ENCODE results near the gene MYO7A.

DNA sequence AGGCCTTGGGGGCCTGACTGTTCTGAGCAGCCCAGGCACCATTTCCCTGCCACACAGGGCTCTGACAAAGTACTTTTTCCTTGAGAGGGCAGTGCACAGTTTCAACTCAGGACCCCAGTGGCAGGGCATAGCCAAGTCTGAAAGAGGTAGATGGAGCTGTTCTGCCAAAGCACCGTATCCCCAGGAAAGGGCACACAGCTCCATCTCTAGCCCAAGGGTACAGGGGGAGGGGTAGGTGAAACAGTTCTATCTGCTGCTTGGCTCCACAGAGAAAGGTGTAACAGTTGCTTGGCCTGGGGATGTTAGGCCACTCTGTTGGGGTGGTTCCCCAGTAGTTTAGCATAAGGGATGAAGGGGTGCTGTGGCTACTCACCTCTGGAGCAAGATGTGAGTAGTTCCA lies 125.6 kb downstream of the MYO7A start:
- TF ChIP-seq CTCF (IDR thresholded peaks at IDR 0.05; ENCODE audit: insufficient read depth, low read depth, low read length) (no peak), EZH2 (IDR thresholded peaks at IDR 0.05; ENCODE audit: insufficient read depth, low read length) (no peak)
